Stomach (tissue), 4 donors: ENCODE data around the gene ASTN2.

ENCODE experiments used
- CTCF ChIP-seq, 7 experiments: fragments of 450-650 bp in 4 of 7; fragments of 200-600 bp in 3 of 7; sonication (generic) in 3 of 7; IDR thresholded peaks; one replicate each; pipeline ENCODE4 v1.5.1; 2016 to 2019; ENCODE audit warnings: antibody characterized with exemption in 7 of 7, control low read depth in 2 of 7, mild to moderate bottlenecking in 1 of 7
- POLR2A ChIP-seq, 4 donors: fragments of 450-650 bp; IDR thresholded peaks; one replicate each; pipeline ENCODE4 v1.6.1; 2016; ENCODE audit warnings: antibody characterized with exemption in 4 of 4, control low read depth in 2 of 4, mild to moderate bottlenecking in 1 of 4, moderate library complexity in 1 of 4

- no peak for TF ChIP-seq POLR2A (IDR thresholded peaks at IDR 0.05)
- no peak for TF ChIP-seq CTCF (IDR thresholded peaks at IDR 0.05)
These were observed 472.2 kb downstream of the ASTN2 start for GRCh38 chr9:116942593-116943061.
